HepG2 (cell line): ENCODE data around the gene NELFB. TPM values are rescaled to one million over a fixed set of nuclear protein-coding genes. Genes with fewer than 3 reads are reported as not detected.
A peak's percentile ranks its signal among the peaks of the same experiment; 100 is the strongest.

Source experiments
- BRF2 ChIP-seq: sonication (generic); formaldehyde crosslinking; IDR thresholded peaks from 2 replicates; pipeline ENCODE4 v1.8.1; 2022; ENCODE audit warnings: mild to moderate bottlenecking, missing genetic modification reagents
- CBFB ChIP-seq: sonication (generic); formaldehyde crosslinking; IDR thresholded peaks from 2 replicates; pipeline ENCODE4 v1.4.0; 2020; ENCODE audit warnings: missing genetic modification reagents
- CSRNP2 ChIP-seq: sonication (generic); formaldehyde crosslinking; conservative IDR thresholded peaks from 2 replicates; pipeline ENCODE4 v1.8.0; 2022; ENCODE audit warnings: low read depth, missing genetic modification reagents
- GMEB1 ChIP-seq: sonication (generic); formaldehyde crosslinking; IDR thresholded peaks from 2 replicates; pipeline ENCODE4 v1.5.1; 2020; ENCODE audit warnings: missing genetic modification reagents, mild to moderate bottlenecking, borderline replicate concordance
- IKZF1 ChIP-seq: fragments of 450-650 bp; IDR thresholded peaks from 2 replicates; pipeline ENCODE4 v1.7.1; 2016
- MNT ChIP-seq: fragments of 450-650 bp; IDR thresholded peaks from 2 replicates; pipeline ENCODE4 v1.6.1; 2016
- MTA3 ChIP-seq: sonication (generic); formaldehyde crosslinking; IDR thresholded peaks from 2 replicates; pipeline ENCODE4 v1.4.0; 2020; ENCODE audit warnings: missing genetic modification reagents
- MXD3 ChIP-seq: IDR thresholded peaks from 2 replicates; pipeline ENCODE4 v1.6.1; 2016; ENCODE audit warnings: mild to moderate bottlenecking, missing biosample characterization, missing genetic modification reagents
- RAD51 ChIP-seq: fragments of 450-650 bp; IDR thresholded peaks from 2 replicates; pipeline ENCODE4 v1.6.1; 2016; ENCODE audit warnings: borderline replicate concordance
- RFX1 ChIP-seq: fragments of 450-650 bp; IDR thresholded peaks from 2 replicates; pipeline ENCODE4 v1.6.1; 2017
- RORA ChIP-seq: sonication (generic); formaldehyde crosslinking; IDR thresholded peaks from 2 replicates; pipeline ENCODE4 v1.5.0; 2020; ENCODE audit warnings: mild to moderate bottlenecking, missing genetic modification reagents, moderate library complexity
- SAP130 ChIP-seq: IDR thresholded peaks from 2 replicates; pipeline ENCODE4 v1.6.1; 2016; ENCODE audit warnings: low read depth
- SMYD3 ChIP-seq: sonication (generic); formaldehyde crosslinking; IDR thresholded peaks from 2 replicates; pipeline ENCODE4 v1.8.1; 2023; ENCODE audit warnings: mild to moderate bottlenecking, missing genetic modification reagents
- TBX3 ChIP-seq: fragments of 450-650 bp; IDR thresholded peaks from 2 replicates; pipeline ENCODE4 v1.6.1; 2017; ENCODE audit warnings: antibody characterized with exemption, mild to moderate bottlenecking, inconsistent platforms, borderline replicate concordance
- ZBTB20 ChIP-seq: sonication (generic); formaldehyde crosslinking; IDR thresholded peaks from 2 replicates; pipeline ENCODE4 v1.8.1; 2023; ENCODE audit warnings: missing genetic modification reagents, low read depth, mild to moderate bottlenecking, borderline replicate concordance
- ZNF333 ChIP-seq: sonication (generic); formaldehyde crosslinking; IDR thresholded peaks from 2 replicates; pipeline ENCODE4 v1.4.0; 2020; ENCODE audit warnings: mild to moderate bottlenecking, missing genetic modification reagents, borderline replicate concordance
- ZNF503 ChIP-seq: sonication (generic); formaldehyde crosslinking; IDR thresholded peaks from 2 replicates; pipeline ENCODE4 v1.4.0; 2020; ENCODE audit warnings: missing genetic modification reagents
- ZNF615 ChIP-seq: sonication (generic); formaldehyde crosslinking; IDR thresholded peaks from 2 replicates; pipeline ENCODE4 v1.5.0; 2020; ENCODE audit warnings: mild to moderate bottlenecking, missing genetic modification reagents, borderline replicate concordance
- ZNF713 ChIP-seq: sonication (generic); formaldehyde crosslinking; IDR thresholded peaks from 2 replicates; pipeline ENCODE4 v1.4.0; 2020; ENCODE audit warnings: mild to moderate bottlenecking, missing genetic modification reagents
- ZNF766 ChIP-seq: sonication (generic); formaldehyde crosslinking; IDR thresholded peaks from 2 replicates; pipeline ENCODE4 v1.5.0; 2020; ENCODE audit warnings: missing genetic modification reagents, borderline replicate concordance
- polyA plus RNA-seq, 8 experiments: library from polyadenylated mRNA; depleted of rRNA in 3 of 8; stranded (reverse) in 7 of 8; unstranded in 1 of 8; fragments of >200 nt; fragmentation: Illumina TruSeq in 4 of 8; extraction: Trizol in 4 of 8; gene quantifications; 2 replicates each; pipeline versions ENCODE4 v1.2.1 to v1.2.3, GENCODE V29; 2011 to 2016; ENCODE audit warnings: low read depth in 4 of 8, missing spikeins in 1 of 8, mixed read lengths in 1 of 8; ENCODE audit not compliant: insufficient read depth in 1 of 8
- total RNA-seq, 5 experiments: library from RNA; depleted of rRNA; stranded (reverse); fragments of >200 nt; fragmentation: Illumina TruSeq; extraction: Trizol; gene quantifications; 2 replicates each; pipeline ENCODE4 v1.2.3, GENCODE V29; 2016; ENCODE audit warnings: low read depth in 1 of 5

The NELFB gene
- total and polyA plus RNA-seq, 2 of the 13 experiments (the other 11 are each of a cell fraction or from before 2014, with no cell fraction given) = 26.5 to 45.8 TPM

GRCh38 chr9:137236238-137236935 is 18.7 kb upstream of the NELFB start (continued):
- TF ChIP-seq MXD3 (CRISPR knock-in tag) (no peak; the same call in 1 of the 2 replicates), RAD51 (no peak), CSRNP2 (0 out of 2 replicates have a peak, but pooled peaks have one; percentile 34), ZNF713 (CRISPR knock-in tag) (no peak), TBX3 (no peak), ZNF503 (CRISPR knock-in tag) (peak; percentile 88; the same call in 1 of the 2 replicates), ZNF766 (peak; percentile 93; the same call in 1 of the 2 replicates), RFX1 (no peak), MTA3 (CRISPR knock-in tag) (no peak), SMYD3 (CRISPR knock-in tag) (0 out of 2 replicates have a peak, but pooled peaks have one; percentile 44), IKZF1 (no peak), SAP130 (CRISPR knock-in tag) (peak; percentile 86), ZBTB20 (CRISPR knock-in tag) (peak; percentile 75; the same call in 1 of the 2 replicates), BRF2 (no peak), GMEB1 (CRISPR knock-in tag) (peak; percentile 68; the same call in 1 of the 2 replicates), MNT (no peak), CBFB (no peak), ZNF615 (CRISPR knock-in tag) (no peak; the same call in 1 of the 2 replicates), ZNF333 (CRISPR knock-in tag) (no peak), RORA (CRISPR knock-in tag) (no peak)
